Spleen (tissue), 11 donors: ENCODE measurements around the gene SP100. TPM values are rescaled to one million over a fixed set of nuclear protein-coding genes. Genes with fewer than 3 reads are reported as not detected.

Experiments
- DNase-seq: peaks from one replicate; pipeline ENCODE4 v3.0.0-alpha.2; 2020
- H3K27ac ChIP-seq, 8 donors: fragments of 200-600 bp; sonication (generic) in 7 of 8; 1 replicate in 4 of 8; 2 replicates in 4 of 8; pipeline versions ENCODE4 v1.5.0 to v1.8.0; 2016 to 2021; ENCODE audit warnings: inconsistent platforms in 4 of 8, mild to moderate bottlenecking in 4 of 8, moderate library complexity in 1 of 8
- H3K27me3 ChIP-seq, 7 donors: fragments of 200-600 bp; sonication (generic) in 6 of 7; replicated peaks in 1 of 7; 1 replicate in 4 of 7; 2 replicates in 3 of 7; pipeline versions ENCODE4 v1.5.0 to v1.8.0; 2016 to 2021; ENCODE audit warnings: inconsistent platforms in 3 of 7, mild to moderate bottlenecking in 1 of 7
- H3K36me3 ChIP-seq, 6 donors: fragments of 200-600 bp; sonication (generic) in 5 of 6; 1 replicate in 4 of 6; 2 replicates in 2 of 6; pipeline versions ENCODE4 v1.5.0 to v1.8.0; 2016 to 2021; ENCODE audit warnings: inconsistent platforms in 2 of 6
- H3K4me1 ChIP-seq, 6 donors: fragments of 200-600 bp; sonication (generic) in 5 of 6; 1 replicate in 3 of 6; 2 replicates in 3 of 6; pipeline versions ENCODE4 v1.5.0 to v1.8.0; 2016 to 2021; ENCODE audit warnings: inconsistent platforms in 3 of 6
- H3K4me3 ChIP-seq, 8 donors: fragments of 200-600 bp; sonication (generic) in 7 of 8; 1 replicate in 4 of 8; 2 replicates in 4 of 8; pipeline versions ENCODE4 v1.5.0 to v1.8.0; 2016 to 2021; ENCODE audit warnings: inconsistent platforms in 4 of 8, mild to moderate bottlenecking in 4 of 8, moderate library complexity in 2 of 8
- H3K9me3 ChIP-seq, 8 donors: fragments of 200-600 bp; sonication (generic) in 7 of 8; 1 replicate in 4 of 8; 2 replicates in 4 of 8; pipeline versions ENCODE4 v1.5.0 to v1.8.0; 2016 to 2021; ENCODE audit warnings: inconsistent platforms in 4 of 8
- POLR2A ChIP-seq, 3 donors: fragments of 450-650 bp; IDR thresholded peaks; one replicate each; pipeline ENCODE4 v1.5.1; 2017; ENCODE audit warnings: antibody characterized with exemption in 3 of 3, mild to moderate bottlenecking in 1 of 3
- POLR2AphosphoS5 ChIP-seq, 3 donors: sonication (generic); formaldehyde crosslinking; IDR thresholded peaks; one replicate each; pipeline ENCODE4 v1.5.1; 2017; ENCODE audit warnings: antibody characterized with exemption in 3 of 3
- WGBS, 5 donors: extraction: QIAGEN DNeasy Blood & Tissue Kit in 3 of 5; methylation state at CpG; one replicate each; pipeline versions ENCODE4 v1.1.5 to v1.1.7; 2013 to 2018; 5-methylcytosine and 5-hydroxymethylcytosine counted together
- intact Hi-C: fragments of 100-400 bp; cut with DNase I; formaldehyde crosslinking; loops from one replicate; pipeline ENCODE4 v1.15.0; 2023; ENCODE audit warnings: low total_unique reads
- polyA plus RNA-seq, 3 donors: library from polyadenylated mRNA; stranded (reverse); fragments of 200-250 nt; gene quantifications; one replicate each; pipeline ENCODE4 v1.2.1, GENCODE V29; 2013
- total RNA-seq, 7 donors: library from RNA; depleted of rRNA in 3 of 7; stranded (reverse); fragments of >200 nt in 3 of 7; fragmentation: NEBNext Ultra II Directional in 4 of 7; extraction: Animal tissue kit (Norgen Biotek cat#: 25700) in 4 of 7; gene quantifications; one replicate each; pipeline versions ENCODE4 v1.1.0 to v1.2.1, GENCODE V29; 2016 to 2021
- TF ChIP-seq, protein P1 (sequence below), 11 experiments: fragments of 200-600 bp in 7 of 11; fragments of 450-650 bp in 4 of 11; sonication (generic) in 4 of 11; IDR thresholded peaks in 8 of 11; conservative IDR thresholded peaks in 3 of 11; 1 replicate in 7 of 11; 2 replicates in 4 of 11; pipeline versions ENCODE4 v1.4.0 to v1.8.0; 2016 to 2021; ENCODE audit warnings: antibody characterized with exemption in 11 of 11, inconsistent platforms in 4 of 11, mild to moderate bottlenecking in 1 of 11
- donor health status: healthy with polysubstance abuse.
- donor health status: DM: no; HTN: no; CAD: no; lungs with moderate emphysema.
- donor health status: DM: no; HTN: no; CAD: no.
- donor health status: Bipolar disorder and iron deficiency.
- donor health status: healthy.
- donor health status: DM: no; HTN: no; CAD: no.
- donor health status: DM: yes; HTN: yes; CAD: no.

The SP100 gene
- total and polyA plus RNA-seq, 10 donors: 97.5 to 327 (median 260) TPM

DNA sequence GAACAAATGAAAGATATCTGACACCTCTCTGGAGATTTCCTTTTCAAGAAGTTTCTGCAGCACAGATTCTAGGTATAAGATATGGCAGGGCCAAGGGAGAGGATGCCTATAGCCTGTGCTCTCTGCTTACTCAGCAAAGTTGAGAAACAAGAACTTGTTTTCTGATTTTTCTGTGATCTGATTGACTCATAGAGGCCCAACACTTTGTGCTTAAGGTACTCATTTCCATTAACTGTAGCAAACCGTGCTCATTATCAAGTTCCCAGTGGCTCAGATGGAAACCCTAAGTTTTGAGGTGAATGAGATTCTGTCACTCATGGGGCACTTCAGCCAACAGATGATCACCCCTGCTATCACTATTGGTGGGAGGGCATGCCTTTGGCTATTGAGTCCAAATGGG lies 124.3 kb downstream of the SP100 start:
- no peak for DNase-seq
- Histone ChIP-seq H3K9me3 (peaks cover 0 to 22% (median 5%) of the 10 kb centered on the region in 8 donors), H3K27ac (no peak overlapping the region), H3K27me3 (no peaks in the 10 kb centered on the region), H3K36me3 (peaks cover 11 to 65% (median 42%) of the 10 kb centered on the region in 6 donors), H3K4me1 (peaks cover 0 to 17% (median 2%) of the 10 kb centered on the region in 6 donors), H3K4me3 (no peak overlapping the region)
- TF ChIP-seq POLR2A (IDR thresholded peaks at IDR 0.05): no peak
- TF ChIP-seq, protein P1, sequence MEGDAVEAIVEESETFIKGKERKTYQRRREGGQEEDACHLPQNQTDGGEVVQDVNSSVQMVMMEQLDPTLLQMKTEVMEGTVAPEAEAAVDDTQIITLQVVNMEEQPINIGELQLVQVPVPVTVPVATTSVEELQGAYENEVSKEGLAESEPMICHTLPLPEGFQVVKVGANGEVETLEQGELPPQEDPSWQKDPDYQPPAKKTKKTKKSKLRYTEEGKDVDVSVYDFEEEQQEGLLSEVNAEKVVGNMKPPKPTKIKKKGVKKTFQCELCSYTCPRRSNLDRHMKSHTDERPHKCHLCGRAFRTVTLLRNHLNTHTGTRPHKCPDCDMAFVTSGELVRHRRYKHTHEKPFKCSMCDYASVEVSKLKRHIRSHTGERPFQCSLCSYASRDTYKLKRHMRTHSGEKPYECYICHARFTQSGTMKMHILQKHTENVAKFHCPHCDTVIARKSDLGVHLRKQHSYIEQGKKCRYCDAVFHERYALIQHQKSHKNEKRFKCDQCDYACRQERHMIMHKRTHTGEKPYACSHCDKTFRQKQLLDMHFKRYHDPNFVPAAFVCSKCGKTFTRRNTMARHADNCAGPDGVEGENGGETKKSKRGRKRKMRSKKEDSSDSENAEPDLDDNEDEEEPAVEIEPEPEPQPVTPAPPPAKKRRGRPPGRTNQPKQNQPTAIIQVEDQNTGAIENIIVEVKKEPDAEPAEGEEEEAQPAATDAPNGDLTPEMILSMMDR (IDR thresholded peaks at IDR 0.05 in 8 of 11, conservative IDR thresholded peaks at IDR 0.05 in 3 of 11): no peak
- TF ChIP-seq POLR2AphosphoS5 (IDR thresholded peaks at IDR 0.05): no peak
- intact Hi-C loops: no loop called here
- WGBS, 5 donors: 79 to 93% (median 85%) methylated on average over 1 of the region's 1 CpG

DNA sequence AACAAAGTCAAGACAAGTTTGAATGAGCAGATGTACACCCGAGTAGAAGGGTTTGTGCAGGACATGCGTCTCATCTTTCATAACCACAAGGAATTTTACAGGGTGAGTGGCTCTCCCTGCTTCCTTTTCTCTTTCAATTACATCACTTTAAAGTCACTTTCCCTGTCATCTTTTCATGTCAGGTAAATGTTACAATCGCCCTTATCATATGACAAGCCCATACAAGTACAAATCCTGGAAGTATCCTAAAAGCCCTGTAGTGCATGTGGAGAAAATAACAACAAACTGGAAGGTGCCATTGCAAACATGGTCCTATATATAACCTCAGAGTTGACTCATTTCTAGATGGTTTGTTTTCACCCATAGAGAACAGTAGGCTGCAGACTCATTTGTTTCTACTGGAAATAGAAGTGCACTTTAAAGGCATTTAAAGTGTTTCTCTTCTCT lies 126.0 kb downstream of the SP100 start:
- intact Hi-C loops: no loop called here
- WGBS, 5 donors: 56 to 89% (median 71%) methylated on average over 3 of the region's 3 CpGs
- TF ChIP-seq, protein P1 (IDR thresholded peaks at IDR 0.05 in 8 of 11, conservative IDR thresholded peaks at IDR 0.05 in 3 of 11): no peak
- TF ChIP-seq POLR2A (IDR thresholded peaks at IDR 0.05): no peak
- no peak for TF ChIP-seq POLR2AphosphoS5 (IDR thresholded peaks at IDR 0.05)
- DNase-seq: no peak
- no peak overlapping the region for H3K27ac ChIP-seq
- H3K4me1 ChIP-seq: peaks cover 0 to 9% (median 1%) of the 10 kb centered on the region in 6 donors
- H3K4me3 ChIP-seq: no peak overlapping the region
- H3K9me3 ChIP-seq: peaks cover 0 to 22% (median 7%) of the 10 kb centered on the region in 8 donors
- peaks cover 11 to 65% (median 42%) of the 10 kb centered on the region in 6 donors for H3K36me3 ChIP-seq
- H3K27me3 ChIP-seq: no peaks in the 10 kb centered on the region

DNA sequence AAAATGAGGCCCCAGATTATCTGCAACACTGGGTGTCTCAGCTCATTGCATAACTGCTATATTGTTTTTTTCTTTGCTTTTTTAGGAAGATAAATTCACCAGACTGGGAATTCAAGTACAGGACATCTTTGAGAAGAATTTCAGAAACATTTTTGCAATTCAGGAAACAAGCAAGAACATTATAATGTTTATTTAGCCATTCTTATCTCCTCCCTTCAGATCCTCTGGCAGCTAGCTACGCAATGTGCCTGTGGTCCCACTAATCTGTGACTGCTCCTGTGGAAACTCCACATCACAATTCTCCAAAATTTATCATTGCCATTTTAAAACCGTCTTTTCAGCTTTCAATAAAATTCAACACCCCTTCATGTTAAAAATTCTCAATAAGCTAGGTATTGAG lies 126.8 kb downstream of the SP100 start:
- peaks cover 11 to 65% (median 42%) of the 10 kb centered on the region in 6 donors for H3K36me3 ChIP-seq
- TF ChIP-seq POLR2A (IDR thresholded peaks at IDR 0.05): no peak
- TF ChIP-seq, protein P1 (IDR thresholded peaks at IDR 0.05 in 8 of 11, conservative IDR thresholded peaks at IDR 0.05 in 3 of 11): no peak
- no peak for TF ChIP-seq POLR2AphosphoS5 (IDR thresholded peaks at IDR 0.05)
- peaks cover 0 to 2% (median 0%) of the 10 kb centered on the region in 6 donors for H3K4me1 ChIP-seq
- peaks cover 0 to 22% (median 7%) of the 10 kb centered on the region in 8 donors for H3K9me3 ChIP-seq
- 93 to 99% (median 97%) methylated on average over 2 of the region's 2 CpGs for WGBS, 5 donors
- H3K4me3 ChIP-seq: no peak overlapping the region
- H3K27ac ChIP-seq: no peak overlapping the region
- DNase-seq: no peak
- intact Hi-C loops: no loop called here
- no peaks in the 10 kb centered on the region for H3K27me3 ChIP-seq

DNA sequence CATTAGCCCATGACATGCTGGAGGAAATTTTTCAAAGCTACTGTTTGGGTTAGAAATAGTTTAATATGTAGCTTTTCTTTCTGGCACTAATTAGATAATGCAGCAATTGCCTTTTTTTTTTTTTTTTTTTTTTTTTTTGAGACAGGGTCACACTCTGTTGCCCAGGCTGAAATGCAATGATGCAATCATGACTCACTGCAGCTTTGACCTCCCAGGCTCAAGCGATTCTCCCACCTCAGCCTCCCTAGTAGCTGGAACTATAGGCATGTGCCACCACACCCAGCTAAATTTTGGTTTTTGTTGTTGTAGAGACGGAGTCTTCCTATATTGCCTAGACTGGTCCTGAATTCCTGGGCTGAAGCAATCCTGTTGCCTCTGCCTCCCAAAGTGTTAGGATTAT lies 136.2 kb downstream of the SP100 start:
- peaks cover 0 to 18% (median 6%) of the 10 kb centered on the region in 8 donors for H3K9me3 ChIP-seq
- 90 to 95% (median 91%) methylated on average over 2 of the region's 2 CpGs for WGBS, 5 donors
- DNase-seq: no peak
- H3K4me1 ChIP-seq: peaks cover 0 to 6% (median 0%) of the 10 kb centered on the region in 6 donors
- no peaks in the 10 kb centered on the region for H3K36me3 ChIP-seq
- no peak for TF ChIP-seq POLR2A (IDR thresholded peaks at IDR 0.05)
- no peak for TF ChIP-seq POLR2AphosphoS5 (IDR thresholded peaks at IDR 0.05)
- TF ChIP-seq, protein P1 (IDR thresholded peaks at IDR 0.05 in 8 of 11, conservative IDR thresholded peaks at IDR 0.05 in 3 of 11): no peak
- H3K27ac ChIP-seq: no peak overlapping the region
- no peak overlapping the region for H3K4me3 ChIP-seq
- no peaks in the 10 kb centered on the region for H3K27me3 ChIP-seq
- intact Hi-C loops: no loop called here
